ENCODE data around the gene B2M. TPM values are rescaled to one million over a fixed set of nuclear protein-coding genes. Genes with fewer than 3 reads are reported as not detected.
A peak's percentile ranks its signal among the peaks of the same experiment; 100 is the strongest.

Gene B2M
- 237 to 256 TPM (median 240 TPM) in 3 replicates for total RNA-seq

DNA sequence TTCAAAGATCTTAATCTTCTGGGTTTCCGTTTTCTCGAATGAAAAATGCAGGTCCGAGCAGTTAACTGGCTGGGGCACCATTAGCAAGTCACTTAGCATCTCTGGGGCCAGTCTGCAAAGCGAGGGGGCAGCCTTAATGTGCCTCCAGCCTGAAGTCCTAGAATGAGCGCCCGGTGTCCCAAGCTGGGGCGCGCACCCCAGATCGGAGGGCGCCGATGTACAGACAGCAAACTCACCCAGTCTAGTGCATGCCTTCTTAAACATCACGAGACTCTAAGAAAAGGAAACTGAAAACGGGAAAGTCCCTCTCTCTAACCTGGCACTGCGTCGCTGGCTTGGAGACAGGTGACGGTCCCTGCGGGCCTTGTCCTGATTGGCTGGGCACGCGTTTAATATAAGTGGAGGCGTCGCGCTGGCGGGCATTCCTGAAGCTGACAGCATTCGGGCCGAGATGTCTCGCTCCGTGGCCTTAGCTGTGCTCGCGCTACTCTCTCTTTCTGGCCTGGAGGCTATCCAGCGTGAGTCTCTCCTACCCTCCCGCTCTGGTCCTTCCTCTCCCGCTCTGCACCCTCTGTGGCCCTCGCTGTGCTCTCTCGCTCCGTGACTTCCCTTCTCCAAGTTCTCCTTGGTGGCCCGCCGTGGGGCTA is at the start of gene B2M, which contains the start of gene PATL2:
Gene B2M (plus strand): TSS at position 422 of the 647 bp plus-strand sequence. CDS start 30 bp downstream, at position 452.
Gene PATL2 (minus strand): TSS at position 228 of the 647 bp plus-strand sequence. CDS start 34,833 bp downstream, outside the sequence.
- Mint-ChIP-seq H3K4me3 (peak within 1 kb of the TSS; percentile 94), H3K4me1 (peaks cover 15% of the 10 kb centered on the region)
- TF ChIP-seq CTCF (IDR thresholded peaks at IDR 0.05; ENCODE audit: unreplicated experiment), result no peak

GRCh38 chr15:44661576-44661975 is 49.7 kb upstream of the B2M start:
- DNase-seq (ENCODE audit: low spot score in 2 of 2, unreplicated experiment in 2 of 2), result no peak

More for the DNA sequence above, at the start of gene B2M, which contains the start of gene PATL2:
- DNase-seq (ENCODE audit: low spot score in 2 of 2, unreplicated experiment in 2 of 2), result peak; percentile 87 to 99
- H3K9me3 Mint-ChIP-seq, result no peaks in the 10 kb centered on the region
- peak within 1 kb of the TSS; percentile 100 for H3K27ac Mint-ChIP-seq
- no peaks in the 10 kb centered on the region for H3K27me3 Mint-ChIP-seq (ENCODE audit: low read depth)
- peaks cover 7% of the 10 kb centered on the region for H3K36me3 Mint-ChIP-seq

GRCh38 chr15:44662478-44663409 is 48.6 kb upstream of the B2M start:
- peaks cover 7% of the 10 kb centered on the region for H3K36me3 Mint-ChIP-seq
- peak overlapping the region; percentile 98 for H3K4me3 Mint-ChIP-seq
- no peak for TF ChIP-seq CTCF (IDR thresholded peaks at IDR 0.05; ENCODE audit: unreplicated experiment)
- H3K9me3 Mint-ChIP-seq, result no peaks in the 10 kb centered on the region
- peaks cover 2% of the 10 kb centered on the region for H3K27me3 Mint-ChIP-seq (ENCODE audit: low read depth)
- peak overlapping the region; percentile 99 for H3K27ac Mint-ChIP-seq
- H3K4me1 Mint-ChIP-seq, result peaks cover 16% of the 10 kb centered on the region
- DNase-seq (ENCODE audit: low spot score in 2 of 2, unreplicated experiment in 2 of 2), result peak in 1 of 2 experiments; percentile 37

More at GRCh38 chr15:44661576-44661975, 49.7 kb upstream of the B2M start:
- no peaks in the 10 kb centered on the region for H3K27me3 Mint-ChIP-seq (ENCODE audit: low read depth)
- TF ChIP-seq CTCF (IDR thresholded peaks at IDR 0.05; ENCODE audit: unreplicated experiment), result no peak
- no peak overlapping the region for H3K27ac Mint-ChIP-seq
- peaks cover 7% of the 10 kb centered on the region for H3K36me3 Mint-ChIP-seq
- no peaks in the 10 kb centered on the region for H3K9me3 Mint-ChIP-seq
- peak overlapping the region; percentile 23 for H3K4me3 Mint-ChIP-seq
- H3K4me1 Mint-ChIP-seq, result peaks cover 16% of the 10 kb centered on the region

DNA sequence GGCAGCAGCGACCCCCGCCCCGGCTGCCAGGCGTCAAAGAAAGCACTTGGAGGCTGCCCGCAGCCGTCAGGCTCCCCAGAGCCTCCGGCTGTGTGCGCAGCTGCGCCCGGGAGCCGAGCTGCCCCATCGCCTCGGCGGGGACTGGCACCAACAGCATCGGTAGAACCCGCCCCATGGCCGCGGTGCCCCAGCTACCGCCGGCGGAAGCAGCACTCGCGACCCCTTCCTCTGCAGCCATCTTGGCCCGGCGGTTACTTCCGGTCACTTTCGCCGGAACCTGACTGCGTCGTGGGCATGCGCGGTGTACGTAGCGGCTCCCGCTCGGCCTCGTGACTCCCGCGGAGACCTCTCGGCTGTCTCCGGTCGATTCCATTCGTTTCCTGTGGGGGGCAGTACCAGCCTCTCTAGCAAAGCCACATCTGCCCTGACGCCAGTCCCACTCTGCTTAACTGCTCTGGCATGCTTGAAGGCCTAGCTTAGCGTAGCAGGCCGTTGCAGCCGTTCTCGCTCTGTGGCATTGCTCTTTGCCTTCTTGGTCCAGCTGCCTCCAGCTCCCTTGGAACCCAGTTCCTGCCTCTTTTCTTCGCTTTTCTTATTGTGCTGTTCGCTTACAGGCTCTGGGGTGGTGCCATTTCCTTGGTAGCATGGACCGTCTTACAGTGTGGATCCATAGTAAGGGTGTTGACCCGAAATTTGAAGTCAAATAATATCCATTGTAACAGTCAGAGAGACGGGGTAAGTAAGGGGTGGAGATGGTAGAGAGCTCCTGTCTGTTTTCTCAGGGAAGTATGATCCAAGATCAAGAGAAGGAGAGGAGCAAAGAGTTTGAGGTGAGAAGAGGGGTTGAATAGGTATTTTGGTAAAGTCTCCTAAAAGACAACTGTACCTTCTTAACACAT is 47.7 kb upstream of the B2M start, which contains the start of gene SPG11:
Gene SPG11 (minus strand): TSS at position 253 of the 899 bp plus-strand sequence. CDS start 15 bp downstream, at position 238.
- peak; percentile 87 for TF ChIP-seq CTCF (IDR thresholded peaks at IDR 0.05; ENCODE audit: unreplicated experiment)
- peak; percentile 89 to 95 for DNase-seq (ENCODE audit: low spot score in 2 of 2, unreplicated experiment in 2 of 2)
- peaks cover 6% of the 10 kb centered on the region for H3K36me3 Mint-ChIP-seq
- H3K4me1 Mint-ChIP-seq, result peaks cover 16% of the 10 kb centered on the region
- peaks cover 2% of the 10 kb centered on the region for H3K27me3 Mint-ChIP-seq (ENCODE audit: low read depth)
- peak within 1 kb of the TSS; percentile 98 for H3K4me3 Mint-ChIP-seq
- H3K27ac Mint-ChIP-seq, result peak within 1 kb of the TSS; percentile 99
- H3K9me3 Mint-ChIP-seq, result no peaks in the 10 kb centered on the region

Data from mesothelial cell of epicardium (in vitro differentiated cells).